ENCODE measurements around the gene CEMIP.

The CEMIP gene

DNA sequence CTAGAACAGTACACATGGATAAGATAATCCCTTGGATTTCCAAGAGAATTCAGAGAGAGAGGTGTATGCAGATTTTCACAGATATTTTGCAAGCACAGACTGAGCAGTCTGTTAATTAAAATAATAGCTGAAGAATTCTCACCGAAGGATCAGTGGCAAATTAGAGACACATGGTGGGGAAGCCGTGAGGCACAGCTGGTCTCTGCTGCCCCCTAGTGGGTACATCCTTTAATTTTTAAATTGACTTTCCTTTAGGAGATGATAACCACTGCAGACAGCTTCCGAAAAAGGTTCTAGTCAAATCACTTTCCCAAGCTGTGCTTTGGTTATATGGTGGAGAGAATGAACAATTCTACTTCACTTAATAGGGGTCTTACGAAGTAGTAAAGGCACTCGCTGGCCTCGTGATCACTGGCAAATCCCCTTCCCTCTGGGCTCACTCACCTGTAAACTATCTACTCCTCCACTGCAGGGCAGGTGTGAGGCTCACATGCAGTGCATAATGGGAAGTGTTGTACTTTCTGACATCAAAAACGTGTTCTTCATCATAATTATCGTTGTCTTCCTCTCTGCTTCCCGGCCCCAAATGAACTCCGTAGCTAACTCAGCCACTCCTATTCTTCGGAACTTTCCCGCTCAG, 191.0 kb downstream of the CEMIP start:
- Histone ChIP-seq H3K27ac (ENCODE audit: low read depth, low read length) (no peak overlapping the region), H3K4me2 (ENCODE audit: low read depth, low read length, poor library complexity, severe bottlenecking) (no peak overlapping the region), H3K9me2 (replicated peaks; ENCODE audit: insufficient read depth, low read length) (no peaks in the 10 kb centered on the region), H4K20me1 (ENCODE audit: low read depth, low read length) (no peaks in the 10 kb centered on the region), H3K4me3 (ENCODE audit: insufficient read depth, low read length, poor library complexity, severe bottlenecking) (no peak overlapping the region), H3K27me3 (ENCODE audit: low read length) (no peaks in the 10 kb centered on the region), H3F3A (ENCODE audit: insufficient read depth) (no peaks in the 10 kb centered on the region), H3K9me3 (ENCODE audit: insufficient read depth, low read length) (no peaks in the 10 kb centered on the region), H3K9ac (ENCODE audit: low read length) (no peak overlapping the region), H2AFZ (ENCODE audit: low read depth, low read length, severe bottlenecking) (no peak overlapping the region), H3K36me3 (ENCODE audit: low read length) (no peaks in the 10 kb centered on the region), H3K79me2 (ENCODE audit: insufficient read depth, low read length) (no peaks in the 10 kb centered on the region)
- TF ChIP-seq CTCF (IDR thresholded peaks at IDR 0.05; ENCODE audit: insufficient read depth, low read length, poor library complexity, severe bottlenecking) (peak; percentile 46), EZH2phosphoT487 (conservative IDR thresholded peaks at IDR 0.05; ENCODE audit: low read length) (no peak)

GRCh38 chr15:80970658-80971057, 191.5 kb downstream of the CEMIP start:
- no peaks in the 10 kb centered on the region for H3K79me2 ChIP-seq (ENCODE audit: insufficient read depth, low read length)
- no peaks in the 10 kb centered on the region for H4K20me1 ChIP-seq (ENCODE audit: low read depth, low read length)
- H3K9ac ChIP-seq (ENCODE audit: low read length), result no peak overlapping the region
- no peak overlapping the region for H3K27ac ChIP-seq (ENCODE audit: low read depth, low read length)
- no peak overlapping the region for H3K4me2 ChIP-seq (ENCODE audit: low read depth, low read length, poor library complexity, severe bottlenecking)
- no peak overlapping the region for H2AFZ ChIP-seq (ENCODE audit: low read depth, low read length, severe bottlenecking)
- H3K9me3 ChIP-seq (ENCODE audit: insufficient read depth, low read length), result no peaks in the 10 kb centered on the region
- H3K36me3 ChIP-seq (ENCODE audit: low read length), result no peaks in the 10 kb centered on the region
- H3F3A ChIP-seq (ENCODE audit: insufficient read depth), result no peaks in the 10 kb centered on the region
- H3K27me3 ChIP-seq (ENCODE audit: low read length), result no peaks in the 10 kb centered on the region
- no peak overlapping the region for H3K4me3 ChIP-seq (ENCODE audit: insufficient read depth, low read length, poor library complexity, severe bottlenecking)
- no peaks in the 10 kb centered on the region for H3K9me2 ChIP-seq (replicated peaks; ENCODE audit: insufficient read depth, low read length)
- TF ChIP-seq EZH2phosphoT487 (conservative IDR thresholded peaks at IDR 0.05; ENCODE audit: low read length) (no peak), CTCF (IDR thresholded peaks at IDR 0.05; ENCODE audit: insufficient read depth, low read length, poor library complexity, severe bottlenecking) (no peak)

DNA sequence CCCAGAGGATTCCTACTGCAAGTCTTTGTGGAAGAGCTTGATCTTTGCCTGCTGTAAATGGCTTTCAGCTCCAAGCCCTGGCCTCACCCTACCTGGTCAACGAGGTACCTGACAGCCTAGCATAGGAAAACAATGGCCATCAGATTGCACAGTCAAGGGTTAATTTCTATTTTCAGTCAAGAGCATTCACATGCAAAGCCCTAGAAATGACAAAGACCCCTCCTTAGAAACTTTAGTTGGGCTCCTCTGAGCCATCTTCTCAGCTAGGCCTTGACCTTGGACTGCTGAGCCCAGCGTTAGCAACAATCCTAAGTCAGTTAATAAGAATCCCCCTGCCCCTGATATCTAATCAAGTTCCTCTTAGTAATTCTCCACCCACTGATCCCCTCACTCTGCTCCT, 192.0 kb downstream of the CEMIP start:
- TF ChIP-seq EZH2phosphoT487 (conservative IDR thresholded peaks at IDR 0.05; ENCODE audit: low read length) (no peak), CTCF (IDR thresholded peaks at IDR 0.05; ENCODE audit: insufficient read depth, low read length, poor library complexity, severe bottlenecking) (no peak)
- Histone ChIP-seq H3K27ac (ENCODE audit: low read depth, low read length) (no peak overlapping the region), H3K4me2 (ENCODE audit: low read depth, low read length, poor library complexity, severe bottlenecking) (no peak overlapping the region), H3K9me2 (replicated peaks; ENCODE audit: insufficient read depth, low read length) (no peaks in the 10 kb centered on the region), H3K27me3 (ENCODE audit: low read length) (no peaks in the 10 kb centered on the region), H3K4me3 (ENCODE audit: insufficient read depth, low read length, poor library complexity, severe bottlenecking) (no peak overlapping the region), H3K9me3 (ENCODE audit: insufficient read depth, low read length) (no peaks in the 10 kb centered on the region), H4K20me1 (ENCODE audit: low read depth, low read length) (no peaks in the 10 kb centered on the region), H3K36me3 (ENCODE audit: low read length) (no peaks in the 10 kb centered on the region), H3K9ac (ENCODE audit: low read length) (no peak overlapping the region), H3F3A (ENCODE audit: insufficient read depth) (no peaks in the 10 kb centered on the region), H2AFZ (ENCODE audit: low read depth, low read length, severe bottlenecking) (no peak overlapping the region), H3K79me2 (ENCODE audit: insufficient read depth, low read length) (no peaks in the 10 kb centered on the region)

Data from SU-DHL-6 (cell line).